Neural progenitor cell (in vitro differentiated cells): ENCODE results near the gene CTNNAL1. TPM values are rescaled to one million over a fixed set of nuclear protein-coding genes. Genes with fewer than 3 reads are reported as not detected.

Source experiments
- DNase-seq: peaks from one replicate; pipeline ENCODE4 v3.0.0-alpha.2; 2016; ENCODE audit warnings: low spot score
- H2AFZ ChIP-seq: fragments of 200-600 bp; sonication (generic); replicated peaks from 2 replicates; pipeline ENCODE4 v1.6.1; 2016; ENCODE audit warnings: antibody characterized with exemption
- H3F3A ChIP-seq: fragments of 200-600 bp; sonication (generic); 2 replicates; pipeline ENCODE4 v1.6.1; 2016; ENCODE audit warnings: antibody characterized with exemption, low read depth
- H3K27ac ChIP-seq: fragments of 200-600 bp; sonication (generic); 2 replicates; pipeline ENCODE4 v1.5.1; 2016; ENCODE audit warnings: mild to moderate bottlenecking
- H3K27me3 ChIP-seq: fragments of 200-600 bp; sonication (generic); 2 replicates; pipeline ENCODE4 v1.6.1; 2016; ENCODE audit warnings: mild to moderate bottlenecking, moderate library complexity
- H3K36me3 ChIP-seq: fragments of 200-600 bp; sonication (generic); 2 replicates; pipeline ENCODE4 v1.5.1; 2016
- H3K4me1 ChIP-seq: fragments of 200-600 bp; sonication (generic); 2 replicates; pipeline ENCODE4 v1.6.1; 2016; ENCODE audit warnings: mixed run types
- H3K4me2 ChIP-seq: fragments of 200-600 bp; sonication (generic); 2 replicates; pipeline ENCODE4 v1.6.1; 2016
- H3K4me3 ChIP-seq: fragments of 200-600 bp; sonication (generic); 2 replicates; pipeline ENCODE4 v1.5.1; 2016
- H3K79me2 ChIP-seq: fragments of 200-600 bp; sonication (generic); 2 replicates; pipeline ENCODE4 v1.6.1; 2016; ENCODE audit warnings: low read depth
- H3K9ac ChIP-seq: fragments of 200-600 bp; sonication (generic); 2 replicates; pipeline ENCODE4 v1.6.1; 2016
- H3K9me3 ChIP-seq: fragments of 200-600 bp; sonication (generic); 2 replicates; pipeline ENCODE4 v1.5.1; 2016; ENCODE audit warnings: low read depth
- H4K20me1 ChIP-seq: fragments of 200-600 bp; sonication (generic); 2 replicates; pipeline ENCODE4 v1.6.1; 2016; ENCODE audit warnings: low read depth
- H3K27ac Mint-ChIP-seq: 3 replicates; pipeline ENCODE4 v1.8.0; 2021; ENCODE audit warnings: mixed read lengths
- H3K27me3 Mint-ChIP-seq: 2 replicates; pipeline ENCODE4 v1.8.0; 2022; ENCODE audit warnings: low read depth, mild to moderate bottlenecking, inconsistent platforms, moderate library complexity, mixed read lengths; ENCODE audit not compliant: insufficient read depth
- H3K36me3 Mint-ChIP-seq: 3 replicates; pipeline ENCODE4 v1.8.0; 2021; ENCODE audit warnings: mixed read lengths
- H3K4me1 Mint-ChIP-seq: 3 replicates; pipeline ENCODE4 v1.8.0; 2021; ENCODE audit warnings: mixed read lengths
- H3K4me3 Mint-ChIP-seq: 3 replicates; pipeline ENCODE4 v1.8.0; 2021; ENCODE audit warnings: mild to moderate bottlenecking, moderate library complexity, mixed read lengths
- H3K9me3 Mint-ChIP-seq: 3 replicates; pipeline ENCODE4 v1.8.0; 2020; ENCODE audit warnings: mixed read lengths
- CTCF ChIP-seq: fragments of 200-600 bp; sonication (generic); IDR thresholded peaks from 2 replicates; pipeline ENCODE4 v1.5.1; 2017; ENCODE audit warnings: antibody characterized with exemption, mild to moderate bottlenecking
- EZH2 ChIP-seq: fragments of 200-600 bp; sonication (generic); IDR thresholded peaks from 2 replicates; pipeline ENCODE4 v1.6.1; 2017; ENCODE audit warnings: antibody characterized with exemption, mild to moderate bottlenecking, moderate library complexity
- EZH2phosphoT487 ChIP-seq: fragments of 200-600 bp; sonication (generic); IDR thresholded peaks from 2 replicates; pipeline ENCODE4 v1.6.1; 2017; ENCODE audit warnings: antibody characterized with exemption
- total RNA-seq: library from RNA; depleted of rRNA; stranded (reverse); fragments of >200 nt; gene quantifications from 2 replicates; pipeline ENCODE4 v1.2.3, GENCODE V29; 2015; ENCODE audit warnings: low replicate concordance

The CTNNAL1 gene
- total RNA-seq, 1 donor from 2014 or later: 156 TPM

GRCh38 chr9:108980893-108981292 is 32.4 kb downstream of the CTNNAL1 start:
- no peaks in the 10 kb centered on the region for H3K9me3 Mint-ChIP-seq
- no peak overlapping the region for H3K27ac Mint-ChIP-seq
- no peak for DNase-seq
- Histone ChIP-seq H3K4me3 (no peak overlapping the region), H3K9me3 (no peaks in the 10 kb centered on the region), H3K27me3 (no peaks in the 10 kb centered on the region), H4K20me1 (no peaks in the 10 kb centered on the region), H3K36me3 (peaks cover 4% of the 10 kb centered on the region), H3K27ac (no peak overlapping the region), H3K9ac (no peak overlapping the region), H3F3A (no peaks in the 10 kb centered on the region), H3K79me2 (no peaks in the 10 kb centered on the region), H2AFZ (no peak overlapping the region), H3K4me1 (no peaks in the 10 kb centered on the region), H3K4me2 (no peak overlapping the region)
- no peaks in the 10 kb centered on the region for H3K27me3 Mint-ChIP-seq
- H3K36me3 Mint-ChIP-seq: peaks cover 10% of the 10 kb centered on the region
- no peaks in the 10 kb centered on the region for H3K4me1 Mint-ChIP-seq
- no peak for TF ChIP-seq CTCF
- TF ChIP-seq EZH2phosphoT487: no peak
- TF ChIP-seq EZH2: no peak
- H3K4me3 Mint-ChIP-seq: no peak overlapping the region

- no peak overlapping the region for H3K4me3 Mint-ChIP-seq
- Histone ChIP-seq H3K27ac (no peak overlapping the region), H3K9ac (no peak overlapping the region), H3K9me3 (no peaks in the 10 kb centered on the region), H3F3A (no peaks in the 10 kb centered on the region), H3K4me1 (no peaks in the 10 kb centered on the region), H3K4me2 (no peak overlapping the region), H3K4me3 (no peak overlapping the region), H3K27me3 (no peaks in the 10 kb centered on the region), H4K20me1 (no peaks in the 10 kb centered on the region), H2AFZ (no peak overlapping the region), H3K36me3 (peaks cover 4% of the 10 kb centered on the region), H3K79me2 (no peaks in the 10 kb centered on the region)
- H3K27ac Mint-ChIP-seq: no peak overlapping the region
- H3K4me1 Mint-ChIP-seq: no peaks in the 10 kb centered on the region
- H3K9me3 Mint-ChIP-seq: no peaks in the 10 kb centered on the region
- H3K36me3 Mint-ChIP-seq: peaks cover 16% of the 10 kb centered on the region
- no peak for DNase-seq
- TF ChIP-seq EZH2phosphoT487: no peak
- no peak for TF ChIP-seq EZH2
- no peak for TF ChIP-seq CTCF
- no peaks in the 10 kb centered on the region for H3K27me3 Mint-ChIP-seq
Observed at GRCh38 chr9:108978205-108978604, 35.1 kb downstream of the CTNNAL1 start.

- no peak for DNase-seq
- no peaks in the 10 kb centered on the region for H3K9me3 Mint-ChIP-seq
- peaks cover 29% of the 10 kb centered on the region for H3K36me3 Mint-ChIP-seq
- no peaks in the 10 kb centered on the region for H4K20me1 ChIP-seq
- H2AFZ ChIP-seq: no peak overlapping the region
- no peak overlapping the region for H3K27ac ChIP-seq
- no peak overlapping the region for H3K4me3 ChIP-seq
- H3K27ac Mint-ChIP-seq: no peak overlapping the region
- H3K9ac ChIP-seq: no peak overlapping the region
- TF ChIP-seq EZH2phosphoT487: no peak
- no peak for TF ChIP-seq CTCF
- no peak for TF ChIP-seq EZH2
- H3K4me3 Mint-ChIP-seq: no peak overlapping the region
- no peaks in the 10 kb centered on the region for H3K27me3 ChIP-seq
- peaks cover 12% of the 10 kb centered on the region for H3K36me3 ChIP-seq
- H3K4me1 ChIP-seq: no peaks in the 10 kb centered on the region
- no peaks in the 10 kb centered on the region for H3K9me3 ChIP-seq
- no peak overlapping the region for H3K4me2 ChIP-seq
- H3K27me3 Mint-ChIP-seq: no peaks in the 10 kb centered on the region
- no peaks in the 10 kb centered on the region for H3K79me2 ChIP-seq
- H3F3A ChIP-seq: no peaks in the 10 kb centered on the region
- H3K4me1 Mint-ChIP-seq: no peaks in the 10 kb centered on the region
Observed at GRCh38 chr9:108973895-108974294, 39.4 kb downstream of the CTNNAL1 start.
